Neutrophil (primary cell): Measurements from ENCODE around the gene BCL7B.
"Not testable (repeated sequence)": the region's sequence is repeated elsewhere in the genome, so short reads cannot be mapped to it uniquely, and the experiment has no call there.

Source experiments
- H3K27ac ChIP-seq: fragments of 200-600 bp; sonication (generic); 2 replicates; pipeline ENCODE4 v1.5.1; 2016; ENCODE audit warnings: mild to moderate bottlenecking, moderate library complexity
- H3K27me3 ChIP-seq: fragments of 200-600 bp; sonication (generic); 2 replicates; pipeline ENCODE4 v1.6.0; 2016; ENCODE audit warnings: mild to moderate bottlenecking
- H3K36me3 ChIP-seq: fragments of 200-600 bp; sonication (generic); 2 replicates; pipeline ENCODE4 v1.5.1; 2017
- H3K4me1 ChIP-seq, 2 experiments: fragments of 200-600 bp in 1 of 2; sonication (generic) in 1 of 2; 1 replicate in 1 of 2; 2 replicates in 1 of 2; pipeline versions ENCODE4 v1.5.1 to v1.6.1; 2013 to 2016; ENCODE audit warnings: low read depth in 1 of 2, low read length in 1 of 2, mild to moderate bottlenecking in 1 of 2, moderate library complexity in 1 of 2; ENCODE audit not compliant: control insufficient read depth in 1 of 2, insufficient read depth in 1 of 2
- H3K4me3 ChIP-seq, 2 experiments: fragments of 200-600 bp in 1 of 2; sonication (generic) in 1 of 2; 1 replicate in 1 of 2; 2 replicates in 1 of 2; pipeline ENCODE4 v1.5.1; 2013 to 2016; ENCODE audit warnings: low read depth in 1 of 2, low read length in 1 of 2, mild to moderate bottlenecking in 1 of 2, moderate library complexity in 1 of 2
- H3K9me3 ChIP-seq: fragments of 200-600 bp; sonication (generic); 2 replicates; pipeline ENCODE4 v1.5.1; 2016
- TF ChIP-seq, protein P1 (sequence below): fragments of 200-600 bp; sonication (generic); IDR thresholded peaks from 2 replicates; pipeline ENCODE4 v1.5.1; 2016; ENCODE audit warnings: antibody characterized with exemption

BCL7B gene

DNA sequence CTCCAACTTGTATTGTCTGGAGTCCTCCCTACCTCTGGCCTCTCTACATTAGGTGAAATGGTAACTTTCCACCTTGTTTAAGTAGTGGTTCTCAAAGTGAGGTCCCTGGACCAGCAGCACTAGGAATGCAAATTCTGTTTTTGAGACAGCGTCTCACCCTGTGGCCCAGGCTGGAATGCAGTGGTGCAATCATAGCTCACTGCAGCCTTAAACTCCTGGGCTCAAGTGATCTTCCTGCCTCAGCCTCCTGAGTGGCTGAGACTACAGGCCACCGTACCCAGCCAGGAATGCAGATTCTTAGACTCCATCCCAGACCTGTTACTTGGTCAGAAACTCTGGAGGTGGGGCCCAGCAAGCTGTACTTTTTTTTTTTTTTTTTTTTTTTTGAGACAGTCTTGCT lies 27.7 kb upstream of the BCL7B start:
- H3K4me1 ChIP-seq: peaks cover 30 to 43% of the 10 kb centered on the region in 2 experiments
- TF ChIP-seq, protein P1, sequence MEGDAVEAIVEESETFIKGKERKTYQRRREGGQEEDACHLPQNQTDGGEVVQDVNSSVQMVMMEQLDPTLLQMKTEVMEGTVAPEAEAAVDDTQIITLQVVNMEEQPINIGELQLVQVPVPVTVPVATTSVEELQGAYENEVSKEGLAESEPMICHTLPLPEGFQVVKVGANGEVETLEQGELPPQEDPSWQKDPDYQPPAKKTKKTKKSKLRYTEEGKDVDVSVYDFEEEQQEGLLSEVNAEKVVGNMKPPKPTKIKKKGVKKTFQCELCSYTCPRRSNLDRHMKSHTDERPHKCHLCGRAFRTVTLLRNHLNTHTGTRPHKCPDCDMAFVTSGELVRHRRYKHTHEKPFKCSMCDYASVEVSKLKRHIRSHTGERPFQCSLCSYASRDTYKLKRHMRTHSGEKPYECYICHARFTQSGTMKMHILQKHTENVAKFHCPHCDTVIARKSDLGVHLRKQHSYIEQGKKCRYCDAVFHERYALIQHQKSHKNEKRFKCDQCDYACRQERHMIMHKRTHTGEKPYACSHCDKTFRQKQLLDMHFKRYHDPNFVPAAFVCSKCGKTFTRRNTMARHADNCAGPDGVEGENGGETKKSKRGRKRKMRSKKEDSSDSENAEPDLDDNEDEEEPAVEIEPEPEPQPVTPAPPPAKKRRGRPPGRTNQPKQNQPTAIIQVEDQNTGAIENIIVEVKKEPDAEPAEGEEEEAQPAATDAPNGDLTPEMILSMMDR: no peak
- H3K9me3 ChIP-seq: no peaks in the 10 kb centered on the region
- H3K27me3 ChIP-seq: no peaks in the 10 kb centered on the region
- H3K27ac ChIP-seq: no peak overlapping the region
- H3K4me3 ChIP-seq: no peak overlapping the region
- no peaks in the 10 kb centered on the region for H3K36me3 ChIP-seq

DNA sequence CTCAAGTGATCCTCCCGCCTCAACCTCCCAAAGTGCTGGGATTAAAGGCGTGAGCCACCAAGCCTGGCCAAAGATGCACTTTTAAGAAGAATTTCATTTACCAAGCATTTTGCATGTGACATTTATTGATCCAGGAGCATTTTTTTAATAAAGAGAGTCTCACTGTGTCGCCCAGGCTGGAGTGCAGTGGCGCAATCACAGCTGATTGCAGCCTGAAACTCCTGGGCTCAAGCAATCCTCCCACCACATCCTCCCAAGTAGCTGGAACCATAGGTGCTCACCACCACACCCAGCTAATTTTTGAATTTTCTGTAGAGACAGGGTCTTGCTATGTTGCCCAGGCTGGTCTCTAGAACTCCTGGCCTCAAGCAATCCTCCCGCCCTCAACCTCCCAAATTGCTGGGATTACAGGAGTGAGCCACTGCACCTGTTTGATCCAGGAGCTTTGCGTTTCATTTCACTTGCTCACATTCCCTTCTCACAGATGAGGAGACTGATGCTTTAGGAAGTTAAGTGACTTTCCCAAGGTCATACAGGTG lies 25.2 kb upstream of the BCL7B start:
- H3K27me3 ChIP-seq: no peaks in the 10 kb centered on the region
- H3K36me3 ChIP-seq: no peaks in the 10 kb centered on the region
- H3K9me3 ChIP-seq: no peaks in the 10 kb centered on the region
- TF ChIP-seq, protein P1: no peak
- peaks cover 40 to 50% of the 10 kb centered on the region in 2 experiments for H3K4me1 ChIP-seq
- H3K27ac ChIP-seq: peak overlapping the region; percentile 71
- H3K4me3 ChIP-seq: no peak overlapping the region

DNA sequence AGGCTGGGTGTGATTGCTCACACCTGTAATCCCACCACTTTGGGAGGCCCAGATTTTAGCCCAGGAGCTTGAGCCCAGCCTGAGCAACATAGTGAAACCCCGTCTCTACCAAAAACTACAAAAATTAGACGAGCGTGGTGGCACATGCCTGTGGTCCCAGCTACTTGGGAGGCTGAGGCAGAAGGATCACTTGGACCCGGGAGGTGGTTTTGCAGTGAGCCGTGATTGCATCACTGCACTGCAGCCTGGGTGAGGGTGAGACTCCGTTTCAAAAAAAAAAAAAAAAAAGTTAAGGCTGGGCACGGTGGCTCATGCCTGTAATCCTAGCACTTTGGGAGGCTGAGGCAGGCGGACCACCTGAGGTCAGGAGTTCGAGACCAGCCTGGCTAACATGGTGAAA lies 23.5 kb upstream of the BCL7B start:
- H3K36me3 ChIP-seq, H3K9me3 ChIP-seq, H3K27me3 ChIP-seq: not testable (repeated sequence)
- H3K4me3 ChIP-seq: peak overlapping the region in 1 of 2 experiments; percentile 41
- H3K4me1 ChIP-seq: peaks cover 41 to 45% of the 10 kb centered on the region in 2 experiments
- H3K27ac ChIP-seq: peak overlapping the region; percentile 36

DNA sequence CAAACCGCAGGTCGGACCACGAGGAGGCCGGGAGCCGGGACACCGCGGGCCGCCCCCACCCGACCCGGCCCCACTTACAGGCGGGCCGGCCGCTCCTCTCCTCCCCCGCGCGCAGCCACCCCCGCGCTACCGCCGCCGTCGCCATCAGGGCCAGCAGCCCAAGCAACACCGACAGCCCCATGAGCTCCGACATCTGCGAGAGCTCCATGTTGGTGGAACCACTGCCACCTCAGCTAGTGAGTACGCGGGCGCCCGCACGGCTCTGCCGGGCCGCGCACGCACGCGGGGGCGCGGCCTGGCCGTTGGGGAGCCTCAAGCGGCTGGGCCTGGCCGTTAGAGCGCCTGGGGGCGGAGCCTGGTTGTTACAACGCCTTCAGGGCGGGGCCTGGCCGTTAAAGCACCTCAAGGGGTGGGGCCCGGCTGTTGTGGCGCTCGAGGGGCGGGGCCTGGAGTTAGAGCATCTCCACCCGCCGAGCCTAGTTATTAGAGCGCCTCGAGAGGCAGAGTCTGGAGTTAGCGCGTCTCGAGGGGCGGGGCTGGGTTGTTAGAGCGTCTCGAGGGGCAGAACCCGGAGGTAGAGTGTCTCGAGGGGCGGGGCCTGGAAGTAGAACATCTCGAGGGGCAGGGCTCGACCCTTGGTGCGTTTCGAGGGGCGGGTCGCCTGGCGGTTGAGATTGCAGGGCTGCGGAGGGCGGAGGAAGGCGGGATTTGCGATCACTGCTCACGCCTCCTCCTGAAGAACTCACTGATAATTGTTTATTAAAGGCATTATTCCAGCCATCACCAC lies 21.0 kb upstream of the BCL7B start, which contains the start of gene TBL2:
TSS of gene TBL2 (minus strand) at position 238 of the 787 bp plus-strand sequence. CDS start at position 208, 30 bp downstream.
- TF ChIP-seq, protein P1: peak; percentile 83
- Histone ChIP-seq H3K4me1 (peaks cover 41 to 45% of the 10 kb centered on the region in 2 experiments), H3K9me3 (no peaks in the 10 kb centered on the region), H3K4me3 (peak within 1 kb of the TSS; percentile 80 to 92), H3K27me3 (no peaks in the 10 kb centered on the region), H3K36me3 (peaks cover 9% of the 10 kb centered on the region), H3K27ac (peak within 1 kb of the TSS; percentile 86)

DNA sequence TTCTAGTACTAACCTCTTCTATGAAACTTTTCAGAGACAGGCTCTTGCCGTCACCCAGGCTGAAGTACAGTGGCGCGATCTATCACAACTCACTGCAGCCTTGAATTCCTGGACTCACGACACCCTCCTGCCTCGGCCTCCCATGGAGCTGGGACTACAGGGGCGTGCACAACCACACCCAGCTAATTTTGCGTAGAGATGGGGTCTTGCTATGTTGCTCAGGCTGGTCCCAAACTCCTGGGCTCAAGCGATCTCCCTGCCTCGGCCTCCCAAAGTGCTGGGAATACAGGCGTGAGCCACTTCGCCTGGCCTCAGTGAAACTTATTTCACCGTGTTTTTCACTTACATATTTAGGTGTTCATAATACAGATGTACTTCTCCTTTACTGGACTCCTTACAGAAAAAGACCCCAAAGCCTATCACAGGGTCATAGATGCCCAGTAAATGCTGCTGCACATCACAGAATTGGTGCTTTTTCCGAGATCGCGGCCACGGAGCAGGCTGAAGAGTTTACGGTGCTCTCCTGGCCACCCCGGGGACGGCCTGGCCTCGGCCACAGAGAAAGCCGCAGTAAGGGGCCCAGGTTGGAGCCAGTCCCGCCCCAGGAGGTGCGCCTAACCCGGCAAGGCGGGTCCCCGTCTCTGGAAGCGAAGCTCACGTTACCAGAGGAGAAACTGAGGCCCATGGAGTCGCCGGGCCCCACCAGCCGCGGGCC lies 20.3 kb upstream of the BCL7B start:
- H3K27ac ChIP-seq: peak overlapping the region; percentile 86
- peaks cover 17% of the 10 kb centered on the region for H3K36me3 ChIP-seq
- peaks cover 38 to 39% of the 10 kb centered on the region in 2 experiments for H3K4me1 ChIP-seq
- H3K9me3 ChIP-seq: no peaks in the 10 kb centered on the region
- TF ChIP-seq, protein P1: no peak
- H3K27me3 ChIP-seq: no peaks in the 10 kb centered on the region
- peak overlapping the region; percentile 80 to 92 for H3K4me3 ChIP-seq
